ENCODE results near the gene HMCN2.

HMCN2 gene

GRCh38 chr9:130345897-130346385 is 80.4 kb downstream of the HMCN2 start:
- no peak for TF ChIP-seq ZFX (IDR thresholded peaks at IDR 0.05)
- TF ChIP-seq, protein P1, sequence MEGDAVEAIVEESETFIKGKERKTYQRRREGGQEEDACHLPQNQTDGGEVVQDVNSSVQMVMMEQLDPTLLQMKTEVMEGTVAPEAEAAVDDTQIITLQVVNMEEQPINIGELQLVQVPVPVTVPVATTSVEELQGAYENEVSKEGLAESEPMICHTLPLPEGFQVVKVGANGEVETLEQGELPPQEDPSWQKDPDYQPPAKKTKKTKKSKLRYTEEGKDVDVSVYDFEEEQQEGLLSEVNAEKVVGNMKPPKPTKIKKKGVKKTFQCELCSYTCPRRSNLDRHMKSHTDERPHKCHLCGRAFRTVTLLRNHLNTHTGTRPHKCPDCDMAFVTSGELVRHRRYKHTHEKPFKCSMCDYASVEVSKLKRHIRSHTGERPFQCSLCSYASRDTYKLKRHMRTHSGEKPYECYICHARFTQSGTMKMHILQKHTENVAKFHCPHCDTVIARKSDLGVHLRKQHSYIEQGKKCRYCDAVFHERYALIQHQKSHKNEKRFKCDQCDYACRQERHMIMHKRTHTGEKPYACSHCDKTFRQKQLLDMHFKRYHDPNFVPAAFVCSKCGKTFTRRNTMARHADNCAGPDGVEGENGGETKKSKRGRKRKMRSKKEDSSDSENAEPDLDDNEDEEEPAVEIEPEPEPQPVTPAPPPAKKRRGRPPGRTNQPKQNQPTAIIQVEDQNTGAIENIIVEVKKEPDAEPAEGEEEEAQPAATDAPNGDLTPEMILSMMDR (conservative IDR thresholded peaks at IDR 0.05), result no peak
- H3K27ac ChIP-seq, result no peak overlapping the region

DNA sequence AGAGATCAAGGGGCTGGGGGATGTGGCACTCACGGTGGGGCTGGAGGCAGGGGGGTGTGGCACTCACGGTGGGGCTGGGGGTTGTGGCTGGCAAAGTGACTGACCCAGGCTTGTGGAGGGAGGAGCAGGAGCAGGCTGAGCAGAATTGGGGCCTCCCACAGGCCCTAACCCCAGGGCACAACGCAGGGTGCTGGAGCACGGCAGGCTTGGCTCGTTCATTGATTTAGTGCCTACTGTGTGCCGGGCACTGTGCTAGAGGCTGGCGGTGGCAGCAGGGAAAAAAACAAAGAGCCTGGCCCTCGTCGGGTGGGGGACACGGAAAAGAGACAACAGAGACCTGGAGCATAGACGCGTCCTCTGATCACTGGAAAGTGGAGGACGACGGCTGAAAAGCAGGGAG is 80.9 kb downstream of the HMCN2 start:
- no peak for TF ChIP-seq ZFX (IDR thresholded peaks at IDR 0.05)
- TF ChIP-seq, protein P1 (conservative IDR thresholded peaks at IDR 0.05), result no peak

DNA sequence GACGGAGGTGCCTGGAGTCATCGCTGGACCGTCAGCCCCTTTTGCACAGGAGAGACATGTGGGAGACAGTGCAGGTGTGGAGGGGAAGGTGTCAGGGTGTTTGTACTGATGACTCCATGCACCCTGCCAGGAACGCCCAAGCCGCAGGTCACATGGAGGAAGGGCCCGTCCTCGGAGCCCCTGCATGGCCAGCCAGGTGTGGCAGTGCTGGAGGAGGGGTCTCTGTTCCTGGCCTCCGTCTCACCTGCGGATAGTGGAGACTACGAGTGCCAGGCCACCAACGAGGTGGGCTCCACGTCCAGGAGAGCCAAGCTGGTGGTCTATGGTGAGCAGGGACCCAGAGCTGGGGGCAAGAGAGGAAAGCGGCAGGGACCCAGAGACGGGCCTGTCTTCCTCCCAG is 81.5 kb downstream of the HMCN2 start:
- TF ChIP-seq, protein P1 (conservative IDR thresholded peaks at IDR 0.05), result no peak
- TF ChIP-seq ZFX (IDR thresholded peaks at IDR 0.05), result no peak

More for the DNA sequence above, 80.9 kb downstream of the HMCN2 start:
- no peak overlapping the region for H3K27ac ChIP-seq

GRCh38 chr9:130347931-130348330 is 82.4 kb downstream of the HMCN2 start:
- no peak overlapping the region for H3K27ac ChIP-seq
- TF ChIP-seq, protein P1 (conservative IDR thresholded peaks at IDR 0.05), result no peak
- no peak for TF ChIP-seq ZFX (IDR thresholded peaks at IDR 0.05)

More for the DNA sequence above, 81.5 kb downstream of the HMCN2 start:
- no peak overlapping the region for H3K27ac ChIP-seq

DNA sequence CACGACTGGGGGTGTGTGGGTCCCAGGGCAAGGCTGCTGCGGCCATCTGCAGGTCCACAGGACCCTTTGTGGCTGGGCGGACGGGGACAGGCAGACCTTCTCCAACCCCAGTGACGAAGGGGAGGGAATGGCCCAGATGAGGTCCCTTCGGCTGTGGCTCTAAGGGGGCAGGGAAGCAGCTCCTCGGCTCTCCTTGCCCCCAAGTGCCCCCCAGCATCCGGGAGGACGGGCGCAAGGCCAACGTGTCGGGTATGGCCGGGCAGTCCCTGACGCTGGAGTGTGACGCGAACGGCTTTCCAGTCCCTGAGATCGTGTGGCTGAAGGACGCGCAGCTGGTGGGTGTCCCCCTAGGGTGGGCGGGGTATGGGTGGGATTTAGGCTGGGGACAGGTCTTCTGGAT is 82.8 kb downstream of the HMCN2 start:
- no peak for TF ChIP-seq ZFX (IDR thresholded peaks at IDR 0.05)
- TF ChIP-seq, protein P1 (conservative IDR thresholded peaks at IDR 0.05), result no peak
- H3K27ac ChIP-seq, result no peak overlapping the region

DNA sequence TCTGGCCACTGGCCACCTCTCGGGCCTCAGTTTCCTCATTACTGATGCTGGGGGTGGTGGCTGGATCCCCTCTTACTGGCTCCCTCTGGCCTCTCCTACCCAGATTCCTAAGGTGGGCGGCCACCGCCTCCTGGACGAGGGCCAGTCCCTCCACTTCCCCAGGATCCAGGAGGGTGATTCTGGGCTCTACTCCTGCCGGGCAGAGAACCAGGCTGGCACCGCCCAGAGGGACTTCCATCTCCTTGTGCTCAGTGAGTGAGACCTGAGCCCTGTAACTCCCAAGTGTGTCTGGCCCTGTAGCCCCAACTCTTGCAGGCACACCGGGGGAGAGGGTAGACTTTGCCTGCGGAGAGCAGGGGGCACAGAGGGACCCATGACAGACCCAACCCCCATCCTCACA is 83.3 kb downstream of the HMCN2 start:
- TF ChIP-seq ZFX (IDR thresholded peaks at IDR 0.05), result no peak
- TF ChIP-seq, protein P1 (conservative IDR thresholded peaks at IDR 0.05), result no peak
- no peak overlapping the region for H3K27ac ChIP-seq

DNA sequence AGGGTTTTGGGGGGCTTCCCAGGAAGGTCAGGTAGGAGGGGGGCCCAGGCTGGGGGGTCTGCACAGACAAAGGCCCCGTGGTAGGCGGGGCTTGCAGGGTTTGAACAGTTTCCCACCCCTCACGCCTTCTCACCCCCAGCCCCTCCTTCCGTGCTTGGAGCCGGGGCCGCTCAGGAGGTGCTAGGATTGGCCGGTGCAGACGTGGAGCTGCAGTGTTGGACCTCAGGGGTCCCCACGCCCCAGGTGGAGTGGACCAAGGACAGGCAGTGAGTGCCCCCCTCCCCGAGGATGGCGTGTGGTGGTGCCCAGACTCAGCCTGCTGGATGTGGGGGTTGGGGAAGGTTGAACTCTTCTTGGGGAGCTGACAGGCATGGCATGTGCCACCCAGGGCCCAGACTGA is 83.8 kb downstream of the HMCN2 start:
- no peak overlapping the region for H3K27ac ChIP-seq
- TF ChIP-seq ZFX (IDR thresholded peaks at IDR 0.05), result no peak
- TF ChIP-seq, protein P1 (conservative IDR thresholded peaks at IDR 0.05), result no peak
